GM19455 (cell line): ENCODE data around the gene EXOC6B.
"Not testable (repeated sequence)": the region's sequence is repeated elsewhere in the genome, so short reads cannot be mapped to it uniquely, and the experiment has no call there.

Source experiments
- ATAC-seq: cut with Tn5 transposase; IDR thresholded peaks from one replicate; pipeline ENCODE4 v1.9.1; 2021; ENCODE audit not compliant: unreplicated experiment

EXOC6B gene

DNA sequence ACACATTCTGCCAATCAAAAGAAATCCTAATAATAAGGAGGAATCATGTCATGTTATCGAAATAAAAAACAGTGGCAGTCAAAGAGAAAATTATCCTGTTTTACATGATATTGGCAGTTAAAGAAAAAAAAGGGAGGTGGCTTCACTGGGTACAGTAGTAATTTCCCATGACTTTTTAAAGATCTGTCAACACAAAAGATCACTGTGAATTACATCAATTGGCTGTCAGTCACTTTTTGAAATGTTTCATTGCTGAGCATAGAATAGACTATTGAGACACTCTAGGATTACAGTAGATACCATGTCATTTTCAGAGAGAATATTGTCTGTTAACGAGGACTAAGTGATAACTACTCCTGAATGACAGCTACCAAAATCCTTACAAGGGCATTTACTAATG lies 342.5 kb downstream of the EXOC6B start:
- ATAC-seq: no peak

DNA sequence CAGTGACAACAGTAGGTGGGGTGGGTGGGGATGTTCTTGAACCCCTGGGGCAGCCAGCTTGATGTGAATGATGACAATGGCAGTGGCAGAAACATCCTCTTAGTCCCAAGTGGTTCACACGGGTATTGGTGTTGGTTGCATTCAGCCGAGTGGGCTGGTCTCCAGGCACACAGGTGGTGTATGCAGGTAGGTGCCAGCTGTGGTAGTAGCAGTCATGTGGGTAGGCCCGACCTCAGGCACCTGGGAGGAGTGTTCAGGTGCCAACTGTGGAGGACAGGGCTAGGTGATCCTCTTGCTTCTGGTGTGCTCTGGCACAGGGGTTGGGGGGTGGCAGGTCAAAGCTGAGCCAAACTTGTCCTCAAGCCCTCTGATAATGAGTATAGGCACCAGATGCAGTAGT lies 350.6 kb downstream of the EXOC6B start:
- no peak for ATAC-seq

DNA sequence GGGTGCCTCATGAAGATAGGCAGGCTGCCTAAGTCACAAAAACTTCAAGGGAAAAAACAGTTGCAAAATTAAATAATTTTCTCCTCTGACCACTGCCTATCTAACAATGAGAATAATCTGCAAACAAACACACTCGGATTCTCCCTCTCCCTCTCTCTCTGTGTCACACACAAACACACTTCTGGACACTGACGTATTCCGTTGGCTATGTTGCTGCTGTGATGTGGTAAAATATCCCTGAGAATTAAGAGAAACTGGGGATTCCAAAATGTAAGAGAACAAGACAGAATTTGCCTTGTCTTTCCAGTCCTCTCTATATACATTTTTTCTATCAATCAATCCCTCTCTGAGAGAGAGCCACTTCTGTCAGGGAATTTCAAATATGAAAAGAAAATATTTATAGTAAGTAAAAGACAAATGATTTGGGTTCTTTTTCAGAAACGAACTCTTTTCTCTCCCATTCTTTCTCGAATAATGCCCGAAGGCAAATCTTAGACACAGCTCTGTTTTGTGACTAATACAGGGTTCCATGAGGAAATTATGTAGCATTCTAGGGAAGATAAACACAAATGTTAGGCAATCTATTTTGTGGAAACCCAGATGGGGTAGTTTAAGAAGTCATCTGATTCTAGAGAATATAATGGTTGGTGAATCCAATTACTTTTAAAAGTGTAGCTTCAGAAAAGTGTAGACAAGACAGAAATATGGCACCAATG lies 367.9 kb downstream of the EXOC6B start:
- no peak for ATAC-seq

DNA sequence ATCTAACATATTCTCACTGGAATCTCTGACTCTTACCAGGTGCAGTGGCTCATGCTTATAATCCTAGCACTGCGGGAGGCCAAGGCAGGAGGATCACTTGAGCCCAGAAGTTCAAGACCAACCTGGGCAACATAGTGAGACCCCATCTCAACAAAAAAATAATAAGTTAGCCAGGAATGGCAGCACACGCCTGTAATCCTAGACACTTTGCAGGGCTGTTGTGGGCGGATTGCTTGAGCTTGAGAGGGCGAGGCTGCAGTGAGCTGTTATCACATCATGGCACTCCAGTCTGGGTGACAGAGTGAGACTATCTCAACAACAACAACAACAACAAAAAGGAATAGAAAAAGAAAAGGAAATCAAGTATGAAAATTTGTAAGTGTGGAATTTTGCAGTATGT lies 371.6 kb downstream of the EXOC6B start:
- ATAC-seq: no peak

DNA sequence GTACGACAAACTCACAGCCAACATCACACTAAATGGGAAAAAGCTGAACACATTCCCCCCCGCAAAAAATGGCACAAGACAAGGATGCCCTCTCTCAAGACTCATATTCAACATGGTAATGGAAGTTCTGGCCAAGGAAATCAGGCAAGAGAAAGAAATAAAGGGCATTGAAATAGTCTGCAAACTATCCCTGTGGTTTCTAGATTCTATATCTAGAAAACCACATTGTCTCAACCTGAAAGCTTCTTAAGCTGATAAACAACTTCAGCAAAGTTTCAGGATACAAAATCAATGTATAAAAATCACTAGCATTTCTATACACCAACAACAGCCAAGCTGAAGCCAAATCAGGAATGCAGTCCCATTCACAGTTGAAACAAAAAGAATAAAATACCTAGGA lies 383.6 kb downstream of the EXOC6B start:
- ATAC-seq: no peak

DNA sequence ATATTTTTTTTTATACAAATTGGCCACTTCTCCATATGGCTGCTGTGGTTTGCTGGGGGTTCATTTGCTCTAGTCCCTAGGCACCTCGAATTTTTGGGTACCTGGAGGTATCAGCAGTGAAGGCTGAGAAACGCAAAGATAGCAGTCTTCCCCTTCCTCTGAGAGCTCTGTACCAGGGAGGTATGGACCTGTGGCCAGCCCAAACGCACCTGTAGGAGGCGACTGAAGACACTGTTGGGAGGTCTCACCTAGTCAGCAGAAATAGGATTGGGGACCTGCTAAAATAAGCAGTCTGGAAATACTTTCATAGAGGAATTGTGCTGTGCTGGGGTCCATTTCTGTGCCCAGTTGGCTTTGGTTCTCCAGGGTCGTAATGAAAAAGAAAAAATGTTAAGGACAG lies 385.9 kb downstream of the EXOC6B start:
- no peak for ATAC-seq

DNA sequence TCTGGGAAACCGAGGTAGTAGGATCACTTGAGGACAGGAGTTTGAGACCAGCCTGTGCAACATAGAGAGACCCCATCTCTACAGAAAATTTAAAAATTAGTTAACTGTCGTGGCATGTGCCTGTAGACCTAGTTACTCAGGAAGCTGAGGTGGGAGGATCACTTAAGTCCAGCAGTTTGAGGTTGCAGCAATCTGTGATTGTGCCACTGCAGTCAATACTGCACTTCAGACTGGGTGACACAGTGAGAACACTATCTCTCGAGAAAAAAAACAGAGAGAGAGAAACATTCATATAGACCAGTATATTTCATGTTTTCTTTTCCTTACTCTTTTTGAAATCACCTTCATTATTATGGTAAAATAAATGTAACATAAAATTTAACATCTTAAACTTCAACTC lies 387.5 kb downstream of the EXOC6B start:
- ATAC-seq: no peak

DNA sequence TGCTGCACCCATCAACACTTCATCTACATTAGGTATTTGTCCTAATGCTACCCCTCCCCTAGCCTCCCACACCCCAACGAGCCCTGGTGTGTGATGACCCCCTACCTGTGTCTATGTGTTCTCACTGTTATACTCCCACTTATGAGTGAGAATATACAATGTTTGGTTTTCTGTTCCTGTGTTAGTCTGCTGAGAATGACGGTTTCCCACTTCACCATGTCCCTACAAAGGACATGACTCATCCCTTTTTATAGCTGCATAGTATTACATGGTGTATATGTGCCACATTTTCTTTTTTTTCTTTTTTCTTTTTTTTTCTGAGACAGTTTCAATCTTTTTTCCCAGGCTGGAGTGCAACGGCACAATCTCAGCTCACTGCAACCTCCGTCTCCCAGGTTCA lies 394.1 kb downstream of the EXOC6B start:
- no peak for ATAC-seq

DNA sequence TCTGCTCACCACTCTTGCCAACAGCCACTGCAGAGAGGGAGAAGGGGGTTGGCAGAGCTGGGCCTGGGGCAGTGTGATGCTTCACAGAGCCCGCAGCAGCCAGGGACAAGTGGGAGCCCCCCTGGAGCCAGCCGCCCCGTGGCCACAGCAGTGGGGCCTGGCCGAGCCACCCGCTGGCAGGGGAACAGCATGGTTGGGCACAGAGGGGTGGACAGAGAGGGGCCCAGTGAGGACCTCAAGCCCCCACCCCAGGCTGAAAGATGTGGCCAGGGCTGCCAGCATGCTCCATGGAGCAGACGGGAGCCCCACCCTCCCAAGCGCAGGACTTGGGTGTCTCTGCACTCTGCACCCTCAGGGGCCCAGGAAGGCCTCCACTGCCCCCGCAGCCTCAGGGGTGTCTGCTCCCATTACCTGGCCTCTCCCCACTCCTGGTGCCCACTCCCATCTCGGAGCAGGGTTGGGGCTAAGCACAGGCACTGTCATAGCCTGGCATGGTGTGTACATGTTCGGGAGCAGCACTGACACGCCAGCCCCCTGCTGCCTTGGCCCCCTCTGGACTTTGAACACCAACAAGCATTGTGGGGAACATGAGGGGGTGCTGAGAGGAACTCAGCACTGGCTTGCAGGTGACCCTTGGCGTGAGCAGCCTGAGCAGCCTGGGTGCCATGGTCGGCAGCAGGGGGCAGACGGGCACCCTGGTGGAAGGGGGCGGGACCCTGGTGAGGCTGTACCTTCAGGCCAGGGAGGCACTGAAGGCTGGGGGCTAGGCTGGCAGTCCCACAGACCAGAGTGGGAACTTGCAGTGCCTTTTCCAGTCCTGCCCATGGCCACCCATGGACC lies 398.6 kb downstream of the EXOC6B start:
- ATAC-seq: no peak

DNA sequence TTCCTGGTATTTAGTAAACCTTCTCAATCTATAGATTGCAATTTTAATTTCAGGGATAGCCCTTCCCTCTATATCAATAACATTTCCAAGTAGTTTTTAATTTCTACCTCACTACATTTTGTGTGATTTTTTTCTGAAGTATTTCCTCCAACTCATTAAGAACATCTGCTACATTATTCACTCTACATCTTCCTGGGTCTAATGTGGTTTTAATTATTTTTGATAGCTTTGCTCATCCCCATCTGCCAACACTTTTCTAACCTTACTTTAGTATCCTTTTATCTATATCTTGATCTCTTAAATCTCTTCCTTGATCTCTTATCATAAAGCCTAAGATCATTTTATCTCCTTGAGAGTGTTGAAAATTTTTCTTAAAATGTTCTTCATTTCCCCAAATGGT lies 399.8 kb downstream of the EXOC6B start:
- ATAC-seq: no peak

DNA sequence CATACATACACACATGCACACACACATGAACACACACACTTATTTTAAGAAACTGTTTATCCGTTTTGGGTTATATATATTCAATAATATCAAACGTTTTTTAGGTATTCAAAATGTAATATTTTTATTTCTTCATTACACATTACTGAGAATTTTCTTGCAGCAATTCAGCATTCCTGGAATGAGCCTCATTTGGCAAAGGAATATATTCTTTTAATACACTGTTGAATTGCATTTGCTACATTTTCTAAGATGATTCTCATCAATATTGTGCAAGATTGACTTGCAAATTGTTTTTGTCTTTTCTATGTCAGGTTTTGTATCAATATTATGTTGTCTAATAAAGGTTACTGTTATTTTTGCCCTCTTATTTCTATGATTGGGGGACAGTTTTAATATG lies 402.1 kb downstream of the EXOC6B start:
- ATAC-seq: no peak

DNA sequence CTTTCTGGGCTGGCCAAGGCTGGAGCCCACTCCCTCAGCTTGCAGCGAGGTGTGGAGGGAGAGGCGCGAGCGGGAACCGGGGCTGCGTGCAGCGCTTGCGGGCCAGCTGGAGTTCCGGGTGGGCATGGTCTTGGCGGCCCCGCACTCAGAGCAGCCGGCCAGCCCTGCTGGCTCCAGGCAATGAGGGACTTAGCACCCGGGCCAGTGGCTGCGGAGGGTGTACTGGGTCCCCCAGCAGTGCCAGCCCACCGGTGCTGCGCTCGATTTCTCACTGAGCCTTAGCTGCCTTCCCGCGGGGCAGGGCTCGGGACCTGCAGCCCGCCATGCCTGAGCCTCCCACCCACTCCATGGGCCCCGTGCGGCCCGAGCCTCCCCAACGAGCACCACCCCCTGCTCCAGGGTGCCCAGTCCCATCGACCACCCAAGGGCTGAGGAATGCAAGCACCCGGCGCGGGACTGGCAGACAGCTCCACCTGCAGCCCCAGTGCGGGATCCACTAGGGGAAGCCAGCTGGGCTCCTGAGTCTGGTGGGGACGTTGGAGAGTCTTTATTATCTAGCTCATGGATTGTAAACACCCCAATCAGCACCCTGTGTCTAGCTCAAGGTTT lies 404.0 kb downstream of the EXOC6B start:
- ATAC-seq: not testable (repeated sequence)

DNA sequence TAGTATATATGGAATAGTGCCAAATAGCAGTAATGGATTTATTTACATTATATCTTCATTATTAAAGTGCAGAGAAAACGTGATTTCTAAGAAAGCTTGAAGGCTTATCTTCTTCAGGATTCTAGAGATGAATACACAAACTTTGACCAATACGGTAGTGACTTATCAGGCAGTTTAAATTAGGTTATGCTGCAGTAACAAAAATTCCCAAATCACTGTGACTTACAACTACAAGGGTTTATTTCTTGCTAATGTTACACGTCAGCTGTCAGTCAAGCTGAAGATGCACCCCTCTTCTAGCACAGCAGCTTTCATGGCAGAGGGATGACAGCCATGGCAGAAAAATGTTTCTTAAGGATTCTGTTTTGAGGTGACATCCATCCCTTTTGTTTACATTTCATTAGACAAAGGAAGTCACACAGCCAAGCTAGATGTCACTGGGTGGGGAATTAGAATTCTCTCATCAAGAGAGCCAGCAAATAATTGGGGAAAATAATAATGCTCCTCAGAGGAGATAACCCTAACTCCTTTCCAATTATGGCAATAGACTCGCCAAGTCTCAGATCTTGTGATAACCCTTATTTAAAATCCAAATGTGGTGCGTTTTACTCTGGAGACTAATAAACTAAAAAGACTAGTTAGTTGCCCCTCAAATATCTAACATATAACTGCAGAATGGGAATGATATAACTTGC lies 409.9 kb downstream of the EXOC6B start:
- ATAC-seq: no peak

DNA sequence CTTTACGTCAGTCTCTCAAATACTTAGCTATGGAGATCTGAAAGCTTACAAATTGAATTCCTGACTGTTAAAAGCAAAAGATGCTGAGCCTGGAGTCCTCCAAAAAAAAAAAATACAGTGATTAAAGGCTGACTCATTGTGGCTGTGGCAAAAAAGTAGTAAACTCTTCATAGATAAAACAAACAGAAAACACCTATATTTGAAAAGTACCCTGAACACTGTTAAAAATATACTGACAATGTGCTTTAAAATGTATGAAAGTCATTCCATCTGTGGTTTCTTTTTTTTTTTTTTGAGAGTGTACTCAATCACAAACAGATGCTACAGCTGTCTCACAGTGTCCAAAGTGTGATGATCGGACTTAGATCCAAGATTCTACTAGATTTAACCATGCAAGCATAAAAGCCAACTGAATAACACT lies 410.6 kb downstream of the EXOC6B start:
- no peak for ATAC-seq

DNA sequence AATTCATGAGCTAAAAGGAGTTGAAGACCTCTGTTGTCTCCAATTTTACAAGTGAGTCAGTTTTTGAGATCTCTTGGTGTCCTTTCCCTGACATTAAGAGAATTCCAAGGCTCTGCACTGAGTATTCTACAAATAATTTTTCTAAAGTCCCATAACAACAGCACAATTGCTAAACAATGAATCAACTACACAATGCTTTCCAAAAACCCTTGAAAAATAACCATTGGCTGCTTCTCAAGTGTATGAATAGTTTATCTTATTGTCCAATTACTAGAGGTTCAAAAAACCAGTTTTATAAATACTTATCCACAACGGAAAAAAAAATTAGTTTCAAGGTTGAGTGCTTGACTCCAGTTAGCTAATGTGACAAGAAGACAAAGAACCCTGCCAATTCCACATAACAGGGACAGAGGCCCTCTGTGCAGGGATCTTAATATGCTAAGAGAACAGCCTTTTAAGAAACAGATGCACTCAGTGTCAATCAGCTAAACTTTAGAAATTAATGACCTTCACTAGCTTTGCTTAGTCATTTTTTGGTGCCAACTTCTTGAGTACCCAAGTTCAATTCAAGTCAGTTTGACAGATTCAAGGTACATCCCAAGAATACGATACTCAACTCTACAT lies 411.6 kb downstream of the EXOC6B start:
- ATAC-seq: no peak

DNA sequence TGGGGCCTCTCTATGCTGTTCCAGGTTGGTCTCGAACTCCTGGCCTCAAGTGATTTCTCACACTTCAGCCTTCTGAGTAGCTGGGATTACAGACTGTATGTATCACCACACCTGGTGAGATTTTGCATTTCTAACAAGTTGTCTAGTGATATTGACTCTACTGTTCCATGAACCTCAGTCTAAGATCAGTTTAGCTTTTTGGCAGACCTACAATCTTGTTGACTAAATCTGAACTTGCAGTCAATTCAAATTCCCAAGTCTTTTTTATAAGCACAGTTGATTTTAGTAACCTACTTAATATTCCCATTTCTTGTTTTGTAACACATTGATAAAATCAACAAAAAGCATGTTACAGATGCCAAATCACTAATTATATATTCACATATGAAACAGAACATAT lies 412.1 kb downstream of the EXOC6B start:
- no peak for ATAC-seq

DNA sequence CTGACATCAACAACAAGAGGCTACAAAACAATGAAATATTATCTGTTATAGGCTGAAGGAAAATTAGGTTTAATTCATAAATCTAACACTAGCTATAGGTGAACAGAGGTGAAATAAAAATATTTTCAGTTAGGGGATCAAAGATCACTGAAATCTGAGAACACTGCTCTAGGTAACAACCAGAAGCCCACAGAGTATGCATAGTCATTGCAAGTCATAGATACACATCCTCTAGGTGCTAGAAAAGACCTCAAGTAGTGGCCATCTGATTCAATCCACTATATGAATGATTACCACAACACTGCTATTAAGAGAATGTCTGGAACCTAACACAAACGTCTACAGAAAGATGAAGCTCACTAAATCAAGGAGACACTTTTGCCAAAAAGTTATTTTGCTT lies 413.6 kb downstream of the EXOC6B start:
- ATAC-seq: no peak

DNA sequence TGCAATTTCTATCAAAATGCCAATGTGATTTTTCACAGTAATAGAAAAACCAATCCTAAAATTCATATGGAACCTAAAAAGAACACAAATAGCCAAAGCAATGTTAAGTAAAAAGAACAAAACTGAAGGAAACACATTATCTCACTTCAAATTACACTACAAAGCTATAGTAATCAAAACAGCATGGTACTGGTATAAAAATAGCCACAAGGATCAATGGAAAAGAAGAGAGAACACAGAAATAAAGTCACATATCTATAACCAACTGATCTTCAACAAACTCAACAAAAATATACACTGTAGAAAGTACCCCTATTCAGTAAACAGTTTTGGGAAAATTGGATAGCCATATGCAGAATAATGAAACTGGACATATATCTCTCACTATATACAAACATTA lies 426.0 kb downstream of the EXOC6B start:
- no peak for ATAC-seq

DNA sequence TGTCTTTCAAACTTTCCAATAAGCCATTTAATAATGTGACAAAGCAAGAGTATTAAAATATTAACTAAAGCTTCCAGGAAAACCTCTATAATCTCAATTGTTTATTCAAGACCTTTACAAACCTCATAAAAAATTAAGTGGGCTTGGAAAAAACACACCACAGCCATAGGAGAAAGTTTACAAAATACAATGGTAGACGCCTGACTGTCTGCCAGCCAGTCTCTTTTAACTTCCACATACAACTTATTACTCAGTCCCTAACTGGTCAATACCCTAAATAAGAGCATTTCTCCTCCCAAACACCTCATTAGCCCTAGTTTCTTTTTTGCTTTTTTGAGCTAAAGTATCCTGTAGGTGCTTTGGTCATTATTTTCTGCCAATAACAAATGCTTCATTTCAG lies 430.7 kb downstream of the EXOC6B start:
- no peak for ATAC-seq

DNA sequence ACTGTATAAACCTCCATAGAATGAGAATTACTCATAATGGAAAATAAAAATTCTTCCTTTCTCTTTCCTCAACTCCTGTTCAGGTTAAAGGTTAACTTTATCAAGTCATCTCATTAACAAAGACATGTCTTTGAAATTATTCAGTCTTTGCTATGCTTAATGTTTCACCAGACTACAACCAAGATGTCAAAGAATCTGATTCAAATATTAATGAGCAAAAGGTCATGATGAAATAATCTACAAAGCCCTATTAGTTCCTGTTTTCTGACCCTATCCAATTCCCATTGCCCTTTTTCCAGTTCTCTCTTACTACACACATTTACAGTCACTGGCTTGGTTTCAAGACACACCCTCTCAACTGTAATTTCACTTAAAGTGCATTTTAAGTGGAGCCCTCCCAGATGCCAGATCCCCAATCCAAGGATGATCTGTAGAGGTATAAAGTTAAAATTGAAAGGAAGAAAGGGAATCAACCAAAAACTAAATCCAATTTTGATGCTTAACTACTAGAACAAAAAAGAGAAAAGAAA lies 431.2 kb downstream of the EXOC6B start:
- no peak for ATAC-seq

DNA sequence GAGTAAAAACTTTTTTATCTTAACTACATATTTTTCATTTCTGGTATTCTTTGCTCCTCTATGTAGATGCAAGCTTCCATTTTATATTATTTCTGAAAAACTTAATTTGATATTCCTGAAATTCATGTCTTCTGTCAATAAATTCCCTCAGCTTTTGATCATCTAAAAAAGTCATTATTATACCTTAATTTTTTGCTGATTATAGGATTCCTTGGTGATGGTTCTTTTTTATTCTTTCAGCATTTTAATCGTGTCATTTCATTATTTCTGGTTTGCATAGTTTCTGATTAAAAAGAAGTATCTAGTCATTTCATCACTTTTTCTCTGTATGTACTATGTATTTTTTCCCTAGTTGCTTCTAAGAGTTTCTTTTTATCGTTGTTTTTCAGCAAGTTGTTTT lies 436.4 kb downstream of the EXOC6B start:
- no peak for ATAC-seq
